T-helper 22 cell (primary cell): ENCODE results near the gene PWP2.

Source experiments
- DNase-seq: peaks from one replicate; pipeline ENCODE4 v3.0.0-alpha.2; 2020; ENCODE audit warnings: low read depth

PWP2 gene

DNA sequence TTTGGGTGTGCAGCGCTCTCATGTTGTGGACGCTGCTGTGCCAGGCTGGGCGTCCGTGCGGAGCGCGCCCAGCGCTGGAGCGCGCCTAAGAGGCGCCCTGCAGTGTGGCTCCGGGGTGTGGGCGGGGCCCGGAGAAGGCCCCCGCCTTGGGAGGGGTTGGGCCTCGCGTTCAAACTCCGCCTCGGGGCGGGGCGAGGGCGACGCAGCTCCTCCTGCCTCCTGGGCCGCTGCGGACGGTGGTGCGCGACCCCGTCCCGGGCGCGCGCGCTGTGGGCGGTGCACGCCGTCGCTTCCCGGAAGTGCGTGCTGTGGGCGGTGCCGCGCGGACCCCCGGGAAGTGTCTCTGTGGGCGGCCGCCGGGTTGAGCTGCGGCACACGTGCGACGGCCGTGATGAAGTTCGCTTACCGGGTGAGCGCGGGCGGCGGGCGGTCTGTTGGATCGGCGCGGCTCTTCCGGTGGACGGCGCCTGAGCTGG lies at the start of gene PWP2:
Gene PWP2 (plus strand): TSS at position 374 of the 476 bp plus-strand sequence. CDS start 18 bp downstream, at position 392.
- peak; percentile 50 for DNase-seq

DNA sequence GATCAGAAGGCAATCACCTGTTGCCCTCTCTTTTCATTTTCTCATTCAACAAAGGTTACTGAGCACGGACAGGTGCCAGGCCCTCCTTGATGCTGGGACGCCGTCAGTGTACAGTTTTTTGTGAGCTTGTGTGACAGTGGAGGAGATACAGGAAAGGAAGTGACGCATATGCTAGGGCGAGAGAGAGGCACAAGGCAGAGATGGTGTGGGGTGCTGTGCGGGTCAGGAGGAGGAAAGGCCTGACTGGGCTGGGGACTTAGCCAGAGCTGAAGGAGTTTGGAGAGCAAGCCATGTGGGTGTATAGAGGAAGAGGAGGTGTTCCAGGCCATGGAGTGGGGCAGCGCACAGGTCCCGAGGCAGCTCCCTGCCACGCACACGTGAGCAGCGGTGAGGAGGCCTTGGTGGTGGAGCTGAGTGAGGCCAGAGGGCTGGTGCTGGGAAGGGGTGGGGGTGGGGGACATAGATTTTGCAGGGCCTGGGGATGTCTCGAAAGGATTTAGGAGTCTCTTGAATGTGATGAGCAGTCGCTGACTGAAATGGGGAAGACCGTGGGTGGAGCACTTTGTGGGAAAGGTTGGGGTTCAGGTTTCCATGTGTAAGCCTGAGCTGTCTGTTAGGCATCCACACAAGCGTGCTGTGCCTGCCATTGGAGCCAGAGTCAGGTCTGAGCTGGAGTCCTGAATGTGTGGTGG lies 49.1 kb upstream of the PWP2 start:
- DNase-seq, result peak; percentile 21

DNA sequence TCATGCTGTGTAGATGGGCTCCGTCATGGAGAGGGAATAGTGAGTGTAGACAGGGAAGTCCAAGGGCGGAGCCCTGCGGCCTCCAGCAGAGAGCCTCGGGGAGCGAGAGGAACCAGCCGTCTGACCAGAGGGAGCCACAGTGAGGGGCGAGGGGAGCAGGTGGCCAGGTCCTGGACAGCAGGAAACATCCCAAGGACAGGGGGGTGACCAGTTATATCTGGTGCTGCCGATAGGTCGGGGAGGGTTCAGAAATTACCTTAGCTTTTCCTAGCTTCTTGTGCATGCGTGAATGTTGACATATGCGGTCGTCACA lies 48.6 kb upstream of the PWP2 start:
- no peak for DNase-seq

DNA sequence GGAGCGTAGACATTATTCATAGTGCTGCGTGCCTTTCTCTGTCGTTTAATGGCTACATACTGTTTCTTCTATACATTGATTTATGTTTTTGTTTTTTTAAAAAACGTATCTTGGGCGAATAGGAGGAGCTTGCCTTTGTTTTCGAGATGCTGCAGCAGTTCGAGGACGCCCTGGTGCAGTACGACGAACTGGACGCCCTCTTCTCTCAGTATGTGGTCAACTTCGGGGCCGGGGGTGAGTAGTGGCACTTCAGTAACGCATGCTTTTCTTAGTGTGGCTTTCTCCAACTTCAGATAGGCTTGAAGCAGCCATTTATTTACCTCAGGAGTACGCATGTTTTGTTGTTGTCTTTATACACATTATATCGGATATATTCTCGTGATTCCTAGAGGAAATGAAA lies 48.2 kb upstream of the PWP2 start:
- DNase-seq, result no peak

DNA sequence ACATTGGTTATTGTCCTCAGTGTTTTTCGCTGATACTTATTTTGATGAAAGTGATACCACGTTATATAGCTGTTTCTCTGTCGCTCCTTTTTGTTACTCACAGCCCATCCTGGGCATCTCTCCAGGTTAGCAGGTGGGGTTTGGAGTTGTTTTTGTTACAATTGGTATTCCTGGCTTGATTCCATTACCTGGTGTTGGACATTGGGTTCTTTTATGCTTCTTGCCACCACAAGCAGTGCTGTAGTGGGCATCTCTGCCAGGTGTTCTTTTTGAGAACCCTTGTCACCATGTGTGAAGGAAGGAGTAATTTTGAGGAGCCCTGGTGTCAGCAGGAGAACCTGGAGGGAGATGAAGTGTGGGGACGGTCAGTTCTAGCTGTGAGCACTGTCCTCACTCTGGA lies 47.5 kb upstream of the PWP2 start:
- no peak for DNase-seq

DNA sequence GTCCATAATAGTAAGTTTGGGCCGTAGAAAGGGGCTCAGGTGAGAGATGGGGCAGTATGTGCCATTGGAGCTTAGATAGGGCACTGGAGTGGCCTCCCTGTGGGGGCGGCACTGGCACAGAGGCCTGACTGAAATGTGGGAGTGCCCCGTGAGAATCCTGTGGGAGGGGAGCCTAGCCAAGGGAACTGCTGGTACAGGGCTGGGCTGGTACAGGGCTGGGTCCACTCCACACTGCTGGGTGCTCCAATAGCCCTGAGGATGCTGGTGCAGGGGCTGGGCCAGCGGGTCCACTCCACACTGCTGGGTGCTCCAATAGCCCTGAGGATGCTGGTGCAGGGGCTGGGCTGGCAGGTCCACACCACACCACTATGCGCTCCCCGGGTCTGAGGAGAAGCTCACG lies 44.8 kb upstream of the PWP2 start:
- DNase-seq, result no peak

DNA sequence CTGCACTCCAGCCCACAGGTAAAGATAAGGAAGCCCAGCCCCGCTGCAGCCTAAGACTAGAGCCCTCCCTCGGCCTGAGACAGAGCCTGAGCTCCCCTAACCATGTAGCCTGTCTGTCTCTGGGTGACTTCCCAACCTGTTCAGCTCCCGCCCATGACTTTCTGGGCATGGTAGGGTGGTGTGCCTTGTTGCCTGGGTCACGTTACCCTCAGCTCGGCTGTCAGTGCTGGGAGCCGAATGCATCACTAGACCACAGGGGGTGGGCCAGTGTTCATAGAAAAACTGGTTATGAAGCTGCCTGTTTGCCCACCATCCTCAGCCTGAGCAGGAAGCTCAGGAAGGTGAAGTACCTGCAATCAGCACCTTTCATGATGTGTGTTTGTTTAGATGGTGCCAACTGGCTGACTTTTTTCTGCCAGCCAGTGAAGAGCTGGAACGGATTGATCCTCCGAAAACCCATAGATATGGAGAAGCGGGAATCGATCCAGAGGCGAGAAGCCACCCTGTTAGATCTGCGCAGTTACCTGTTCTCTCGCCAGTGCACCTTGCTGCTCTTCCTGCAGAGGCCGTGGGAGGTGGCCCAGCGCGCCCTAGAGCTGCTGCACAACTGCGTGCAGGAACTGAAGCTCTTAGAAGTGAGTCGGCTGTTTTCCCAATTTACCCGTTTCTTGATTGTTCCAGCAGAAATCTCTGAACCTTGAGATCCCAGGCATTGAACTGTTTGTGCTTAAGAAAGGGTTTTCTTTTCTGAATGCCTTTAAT lies 43.9 kb upstream of the PWP2 start:
- no peak for DNase-seq

DNA sequence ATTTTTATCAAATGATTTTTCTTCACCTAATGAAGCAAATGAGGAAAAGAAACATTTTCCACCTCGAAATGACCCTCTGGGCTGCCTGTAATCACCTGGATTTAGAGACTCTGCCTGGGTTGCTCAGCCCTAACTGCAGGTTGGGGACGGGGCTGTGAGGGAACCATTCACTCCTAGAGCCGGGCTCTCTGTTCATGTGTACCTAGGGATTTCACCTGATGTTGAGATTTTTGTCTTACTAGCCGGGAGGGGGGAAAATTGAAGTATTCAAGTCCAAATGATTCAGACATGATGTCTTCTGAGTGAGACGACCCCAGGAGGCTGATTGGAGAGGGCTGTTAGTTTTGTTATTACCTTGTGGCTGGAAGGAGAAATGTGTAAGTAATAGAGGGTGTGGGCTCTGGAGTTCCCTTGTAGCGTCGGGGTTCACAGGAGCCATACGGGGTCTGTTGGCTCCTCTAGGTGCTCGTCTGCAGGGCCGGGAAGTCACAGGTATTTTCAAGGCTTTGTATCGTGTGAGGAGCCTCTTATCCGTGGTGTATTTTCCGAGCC lies 42.3 kb upstream of the PWP2 start:
- no peak for DNase-seq

DNA sequence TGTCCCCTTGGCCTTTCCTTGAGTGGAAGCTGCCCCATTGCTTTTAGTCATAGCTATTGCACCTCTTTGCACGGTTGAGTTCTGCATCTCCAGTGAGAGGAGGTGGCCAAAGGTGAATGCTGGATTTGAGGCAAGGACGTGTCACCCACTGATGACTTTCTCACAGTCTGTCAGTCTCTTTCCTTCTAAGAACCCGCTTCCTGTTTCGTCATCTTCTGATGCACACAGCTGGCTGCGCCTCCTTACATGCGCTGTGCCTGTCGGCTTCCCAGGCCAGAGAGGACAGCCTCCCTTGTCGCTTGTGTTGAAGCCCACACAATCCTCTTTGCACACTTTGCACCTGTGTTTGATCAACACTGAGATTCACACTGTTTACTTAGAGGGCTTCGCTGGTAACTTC lies 41.8 kb upstream of the PWP2 start:
- peak; percentile 80 for DNase-seq

DNA sequence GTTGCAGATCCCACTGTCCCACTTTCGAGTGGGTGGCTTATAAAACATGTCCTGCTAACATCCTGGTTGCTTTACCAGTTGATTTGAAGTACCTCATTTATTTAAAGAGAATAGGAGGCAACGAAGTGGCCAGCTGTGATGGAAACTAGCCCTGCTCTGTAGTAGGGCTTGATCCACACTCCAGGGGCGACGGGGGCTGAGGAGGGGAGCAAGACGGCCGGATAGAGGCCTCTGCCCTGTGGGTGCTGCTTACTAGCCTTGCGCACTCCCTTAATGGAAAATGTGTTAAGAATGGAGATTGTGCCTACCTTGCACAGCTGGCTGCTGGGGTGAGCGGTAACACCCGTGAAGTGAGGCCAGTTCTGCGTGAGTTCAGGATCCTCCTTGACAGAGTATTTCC lies 41.1 kb upstream of the PWP2 start:
- DNase-seq, result no peak

DNA sequence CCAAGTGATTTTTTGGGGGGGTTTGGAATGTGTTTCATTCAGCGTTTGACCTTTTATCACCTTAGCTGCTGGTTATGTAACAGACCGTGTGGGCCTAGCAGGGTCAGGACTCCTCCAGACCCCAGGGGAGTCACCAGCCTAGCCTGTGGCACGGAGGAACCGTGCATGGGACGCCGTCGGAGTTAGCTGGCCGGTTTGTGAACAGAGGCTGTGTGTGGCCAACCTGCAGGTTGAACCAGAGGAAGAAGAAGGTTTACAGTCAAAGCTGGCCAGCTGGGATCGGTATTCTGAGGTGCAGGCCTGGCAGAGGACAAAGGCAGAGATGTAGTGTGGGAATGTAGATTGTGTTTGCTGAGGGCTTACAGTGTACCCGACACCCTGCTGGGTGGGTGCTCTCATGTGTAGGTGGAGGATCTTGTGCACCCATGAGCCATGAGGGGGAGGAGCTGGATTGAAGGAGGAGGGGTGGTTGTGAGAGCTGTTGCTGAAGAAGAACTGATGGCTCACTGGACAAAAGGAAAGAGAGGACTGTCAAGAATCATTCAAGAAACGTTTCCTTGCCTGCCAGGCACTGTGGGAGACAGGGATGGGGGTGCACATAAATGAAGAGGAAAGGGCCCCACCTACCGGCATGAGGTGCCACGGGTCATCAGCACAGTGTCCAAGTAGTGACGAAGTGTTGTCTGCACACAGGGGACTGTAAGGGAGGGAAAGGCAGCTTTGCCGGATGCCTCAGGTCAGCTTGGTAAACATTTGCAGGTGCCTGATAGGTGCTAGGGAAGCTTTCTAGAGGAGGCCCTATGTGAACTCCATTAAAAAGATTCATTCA lies 40.0 kb upstream of the PWP2 start:
- no peak for DNase-seq

DNA sequence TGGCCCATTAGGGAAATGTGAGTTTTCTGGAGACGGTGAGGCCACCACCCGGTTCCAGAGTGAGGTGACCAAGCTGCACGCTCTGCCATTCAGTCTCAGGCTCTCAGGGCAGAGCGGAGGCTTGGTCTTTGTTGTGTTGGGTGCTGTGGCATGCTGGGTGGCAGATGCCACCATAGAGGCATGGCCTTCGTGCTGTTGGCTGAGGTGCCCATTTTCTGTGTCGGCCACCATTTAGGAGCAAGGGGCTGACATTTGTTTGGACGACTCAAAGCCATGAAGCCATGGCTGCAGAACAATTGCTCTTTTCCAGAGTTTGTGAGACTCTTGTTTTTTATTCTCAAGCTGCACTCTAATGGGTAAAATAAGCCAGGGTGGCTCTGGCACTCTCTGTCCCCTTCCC lies 36.8 kb upstream of the PWP2 start:
- no peak for DNase-seq

DNA sequence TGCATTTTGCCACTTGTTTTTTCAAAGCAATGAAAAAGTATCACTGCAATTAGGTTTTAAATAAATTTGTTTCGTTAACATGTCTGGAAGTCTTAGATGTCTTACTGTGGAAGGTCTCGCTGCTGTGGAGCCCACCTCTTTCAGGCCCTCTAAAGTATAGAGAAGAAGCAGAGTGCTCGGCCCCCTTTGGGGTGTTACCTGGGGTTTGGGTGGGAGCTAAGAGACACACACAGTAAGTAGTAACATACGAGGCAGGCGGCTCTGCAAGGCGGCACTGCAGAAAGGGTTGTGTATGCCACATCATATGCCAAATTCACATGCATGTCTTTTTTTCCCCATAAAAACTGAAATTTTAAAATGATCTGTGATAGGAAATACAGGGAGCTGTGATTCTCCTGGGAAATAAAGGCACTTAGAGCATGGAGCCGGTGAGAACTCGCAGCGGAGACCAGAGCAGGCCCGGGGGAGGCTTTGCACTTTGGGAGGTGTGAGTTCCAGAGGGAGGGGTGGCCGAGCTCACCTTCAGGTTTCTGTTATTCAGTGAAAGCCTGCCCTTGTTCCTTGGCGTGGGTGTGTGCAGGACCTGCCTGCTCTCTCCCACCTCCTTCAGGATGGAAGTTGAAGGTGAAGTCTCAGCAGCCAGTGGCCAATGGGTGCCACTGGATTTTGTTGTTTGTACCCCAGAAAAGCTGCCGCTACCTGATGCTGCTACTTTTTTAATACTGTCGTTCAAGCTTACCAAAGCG lies 35.7 kb upstream of the PWP2 start:
- no peak for DNase-seq

DNA sequence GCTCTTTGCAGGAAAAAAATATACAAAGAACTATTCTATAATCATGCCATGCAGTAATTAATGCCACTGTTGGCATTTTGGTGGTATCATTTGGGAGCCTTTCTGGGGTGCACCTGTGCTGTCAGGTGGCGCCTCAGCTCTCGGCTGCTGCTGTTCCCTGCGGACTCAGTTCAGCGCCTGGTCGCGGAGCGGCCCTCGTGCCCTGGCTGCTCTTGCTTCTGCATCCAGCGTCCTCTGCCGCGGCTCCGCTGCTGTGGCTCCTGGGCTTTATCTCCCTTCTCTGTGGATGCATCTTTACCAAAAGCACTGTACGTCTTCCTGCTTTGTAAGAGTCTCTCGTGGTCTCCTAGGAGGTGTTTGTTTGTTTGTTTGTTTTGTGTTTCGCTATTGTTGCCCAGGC lies 35.1 kb upstream of the PWP2 start:
- DNase-seq, result no peak

DNA sequence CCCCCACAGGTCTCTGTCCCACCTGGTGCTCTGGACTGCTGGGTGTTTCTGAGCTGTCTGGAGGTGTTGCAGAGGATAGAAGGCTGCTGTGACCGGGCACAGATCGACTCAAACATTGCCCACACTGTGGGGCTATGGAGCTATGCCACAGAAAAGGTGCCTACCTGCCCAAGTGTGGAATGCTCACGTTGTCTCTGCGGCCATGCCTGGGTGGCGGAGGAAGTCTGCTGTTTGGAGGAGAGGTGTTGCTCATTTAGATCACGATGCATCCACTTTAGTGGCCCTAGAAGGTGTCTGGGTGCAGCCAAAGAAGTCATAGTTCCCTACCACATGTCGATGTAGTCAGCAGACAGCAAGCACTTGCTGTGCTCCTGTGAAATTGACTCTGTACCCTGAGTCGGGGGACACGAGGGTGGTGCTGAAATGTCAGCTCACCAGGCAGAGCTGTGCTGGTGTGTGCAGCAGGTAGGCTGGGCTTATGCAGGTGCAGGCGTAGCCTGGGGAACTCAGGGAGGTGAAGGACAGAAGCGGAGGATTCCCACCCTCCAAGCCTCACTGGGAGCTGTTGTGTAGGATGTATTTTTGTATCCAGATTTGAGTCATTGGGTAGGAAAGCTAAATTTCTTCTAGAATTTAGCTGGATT lies 32.8 kb upstream of the PWP2 start:
- DNase-seq, result no peak

DNA sequence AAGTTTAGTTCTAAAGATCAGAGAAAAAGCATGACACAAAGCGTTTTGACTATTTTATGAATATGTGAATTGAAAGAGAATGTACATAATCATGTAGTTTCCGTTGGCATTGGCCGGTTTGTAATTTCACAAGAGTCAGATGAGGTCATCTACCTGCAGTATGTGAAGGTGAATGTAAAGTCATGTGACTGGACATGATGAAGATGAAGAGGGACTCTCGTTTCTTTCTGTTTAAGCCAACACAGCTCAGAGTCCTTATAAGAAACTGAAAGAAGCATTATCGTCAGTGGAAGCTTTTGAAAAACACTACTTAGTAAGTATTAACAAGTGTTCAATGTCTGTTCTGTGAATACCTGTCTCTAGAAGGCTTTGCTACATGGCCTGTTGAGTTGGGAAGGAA lies 30.9 kb upstream of the PWP2 start:
- no peak for DNase-seq

DNA sequence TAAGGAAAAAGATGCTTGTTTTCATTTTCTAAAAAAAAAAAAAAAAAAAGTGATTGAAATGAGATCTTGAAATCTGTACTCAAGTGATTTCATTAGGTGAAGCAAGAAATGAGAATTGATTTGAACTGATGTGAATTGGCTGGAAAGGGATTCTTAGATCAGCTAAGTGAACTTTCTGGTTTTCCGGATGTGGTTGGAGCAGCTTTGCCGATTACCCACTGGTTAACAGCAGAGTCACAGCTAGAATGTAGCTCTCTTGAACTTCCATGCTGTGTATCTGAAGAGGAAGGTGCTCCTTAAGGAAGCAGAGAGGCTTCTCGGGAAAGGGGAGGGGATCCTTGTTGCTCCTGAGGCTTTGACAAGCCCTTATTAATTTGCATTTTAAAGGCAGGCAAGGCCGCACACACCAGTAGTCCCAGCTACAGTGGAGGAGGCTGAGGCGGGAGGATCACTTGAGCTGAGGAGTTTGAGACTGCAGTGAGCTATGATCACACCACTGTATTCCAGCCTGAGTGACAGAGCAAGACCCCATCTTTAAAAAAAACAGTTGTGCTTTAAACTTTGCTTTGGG lies 28.7 kb upstream of the PWP2 start:
- no peak for DNase-seq

DNA sequence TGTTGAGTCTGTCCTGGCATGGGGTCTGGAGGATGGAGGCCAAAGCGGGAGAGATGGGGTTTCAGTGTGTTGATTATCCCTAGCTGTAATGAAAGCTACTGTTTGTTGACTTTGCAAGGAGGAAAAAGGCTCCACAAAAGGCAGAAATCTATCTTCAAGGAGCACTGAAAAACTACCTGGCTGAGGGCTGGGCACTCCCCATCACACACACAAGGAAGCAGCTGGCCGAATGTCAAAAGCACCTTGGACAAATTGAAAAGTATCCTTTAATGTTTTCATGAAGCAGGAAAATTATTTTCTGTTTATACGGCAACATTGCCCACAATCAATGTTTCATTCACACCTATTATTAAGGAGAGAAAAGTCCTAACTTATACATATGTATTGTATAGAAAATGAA lies 27.8 kb upstream of the PWP2 start:
- no peak for DNase-seq

DNA sequence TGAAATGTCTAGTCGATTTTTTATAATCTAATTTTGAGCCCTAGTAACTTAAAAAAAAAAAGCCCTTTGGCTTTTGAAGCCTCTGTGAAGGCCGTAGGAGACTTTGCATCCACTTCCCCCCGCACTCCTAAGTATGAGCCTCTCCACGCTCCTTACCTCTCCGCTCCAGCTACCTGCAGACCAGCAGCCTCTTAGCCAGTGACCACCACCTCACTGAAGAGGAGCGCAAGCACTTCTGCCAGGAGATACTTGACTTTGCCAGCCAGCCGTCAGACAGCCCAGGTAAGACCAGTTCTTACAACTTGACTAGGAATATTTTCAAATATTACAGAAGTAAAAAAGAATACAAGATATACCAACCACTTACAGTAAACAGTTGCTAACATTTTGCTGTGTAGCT lies 27.4 kb upstream of the PWP2 start:
- DNase-seq, result no peak

DNA sequence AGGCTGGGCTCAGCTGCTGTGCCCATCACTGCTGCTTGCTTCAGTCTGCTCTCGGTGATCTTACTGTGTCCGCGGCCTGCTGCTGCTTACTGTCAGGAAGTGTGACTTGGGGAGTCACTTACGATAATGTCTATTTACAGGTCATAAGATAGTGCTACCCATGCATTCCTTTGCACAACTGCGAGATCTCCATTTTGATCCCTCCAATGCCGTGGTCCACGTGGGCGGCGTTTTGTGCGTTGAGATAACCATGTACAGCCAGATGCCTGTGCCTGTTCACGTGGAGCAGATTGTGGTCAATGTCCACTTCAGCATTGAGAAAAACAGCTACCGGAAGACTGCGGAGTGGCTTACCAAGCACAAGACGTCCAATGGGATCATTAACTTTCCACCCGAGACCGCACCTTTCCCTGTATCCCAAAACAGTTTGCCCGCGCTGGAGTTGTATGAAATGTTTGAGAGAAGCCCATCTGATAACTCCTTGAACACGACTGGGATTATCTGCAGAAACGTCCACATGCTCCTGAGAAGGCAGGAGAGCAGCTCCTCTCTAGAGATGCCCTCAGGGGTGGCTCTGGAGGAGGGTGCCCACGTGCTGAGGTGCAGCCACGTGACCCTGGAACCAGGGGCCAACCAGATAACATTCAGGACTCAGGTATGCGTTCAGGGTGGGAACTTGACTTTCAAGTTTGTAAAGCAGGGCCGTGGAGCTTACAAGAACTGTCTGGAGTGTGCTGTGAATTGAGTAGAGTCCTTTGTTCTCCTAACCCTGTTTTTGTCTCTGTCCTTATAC lies 24.4 kb upstream of the PWP2 start:
- DNase-seq, result no peak
